T-helper 17 cell (primary cell): Measurements from ENCODE around the gene CHD8. TPM values are rescaled to one million over a fixed set of nuclear protein-coding genes. Genes with fewer than 3 reads are reported as not detected.

ENCODE experiments used
- ATAC-seq: fragments of 150-1000 bp; cut with Tn5 transposase; 2 replicates; pipeline ENCODE4 v1.10.0; 2021; ENCODE audit warnings: mild to moderate bottlenecking, moderate library complexity
- DNase-seq, 3 donors: peaks; one replicate each; pipeline versions ENCODE4 v3.0.0 to v3.0.0-alpha.2; 2020 to 2021
- H3K9me3 ChIP-seq: one replicate; pipeline ENCODE4 v1.7.0; 2013; ENCODE audit warnings: low read length, mild to moderate bottlenecking; ENCODE audit not compliant: control insufficient read depth, poor library complexity, severe bottlenecking
- H3K27ac Mint-ChIP-seq: one replicate; pipeline ENCODE4 v1.8.0; 2022; ENCODE audit warnings: mild to moderate bottlenecking, moderate library complexity, mixed read lengths
- H3K27me3 Mint-ChIP-seq: one replicate; pipeline ENCODE4 v1.8.0; 2022; ENCODE audit warnings: mixed read lengths
- H3K36me3 Mint-ChIP-seq: one replicate; pipeline ENCODE4 v1.8.0; 2022; ENCODE audit warnings: low read depth, mixed read lengths
- H3K4me1 Mint-ChIP-seq: one replicate; pipeline ENCODE4 v1.8.0; 2022; ENCODE audit warnings: mild to moderate bottlenecking, mixed read lengths
- H3K4me3 Mint-ChIP-seq: one replicate; pipeline ENCODE4 v1.8.0; 2022; ENCODE audit warnings: mild to moderate bottlenecking, moderate library complexity, mixed read lengths
- total RNA-seq, 4 donors: library from RNA in 2 of 4; stranded (reverse) in 2 of 4; gene quantifications; one replicate each; pipeline ENCODE4 v1.2.3 and lab custom pipeline; 2022 to 2026

The CHD8 gene
- total RNA-seq, 2 donors from 2014 or later: 128 to 131 TPM

GRCh38 chr14:21414137-21414631 is 41.7 kb downstream of the CHD8 start:
- Mint-ChIP-seq H3K4me3 (no peak overlapping the region), H3K27me3 (no peaks in the 10 kb centered on the region), H3K36me3 (peaks cover 8% of the 10 kb centered on the region), H3K4me1 (peaks cover under 1% of the 10 kb centered on the region), H3K27ac (no peak overlapping the region)
- ATAC-seq: no peak
- DNase-seq: no peak
- H3K9me3 ChIP-seq: no peaks in the 10 kb centered on the region

- H3K27ac Mint-ChIP-seq: peak overlapping the region; percentile 29
- H3K27me3 Mint-ChIP-seq: no peaks in the 10 kb centered on the region
These were observed 47.8 kb downstream of the CHD8 start for GRCh38 chr14:21408147-21408546.

GRCh38 chr14:21406213-21406612 is 49.7 kb downstream of the CHD8 start:
- ATAC-seq (no peak), DNase-seq (no peak)
- H3K27ac Mint-ChIP-seq: no peak overlapping the region
- no peak overlapping the region for H3K4me3 Mint-ChIP-seq
- H3K9me3 ChIP-seq: no peaks in the 10 kb centered on the region
- peaks cover 4% of the 10 kb centered on the region for H3K36me3 Mint-ChIP-seq
- H3K4me1 Mint-ChIP-seq: peaks cover 2% of the 10 kb centered on the region
- H3K27me3 Mint-ChIP-seq: no peaks in the 10 kb centered on the region

More at GRCh38 chr14:21408147-21408546, 47.8 kb downstream of the CHD8 start:
- peaks cover 2% of the 10 kb centered on the region for H3K4me1 Mint-ChIP-seq
- peaks cover 7% of the 10 kb centered on the region for H3K36me3 Mint-ChIP-seq
- ATAC-seq (no peak), DNase-seq (no peak)
- H3K4me3 Mint-ChIP-seq: no peak overlapping the region
- H3K9me3 ChIP-seq: no peaks in the 10 kb centered on the region

- Mint-ChIP-seq H3K27ac (no peak overlapping the region), H3K36me3 (peaks cover 4% of the 10 kb centered on the region), H3K4me3 (no peak overlapping the region), H3K27me3 (no peaks in the 10 kb centered on the region), H3K4me1 (peaks cover 2% of the 10 kb centered on the region)
- DNase-seq (no peak), ATAC-seq (no peak)
- no peaks in the 10 kb centered on the region for H3K9me3 ChIP-seq
These were observed 50.8 kb downstream of the CHD8 start for GRCh38 chr14:21405097-21405496.

GRCh38 chr14:21399311-21399870 is 56.5 kb downstream of the CHD8 start:
- no peaks in the 10 kb centered on the region for H3K27me3 Mint-ChIP-seq
- peaks cover 4% of the 10 kb centered on the region for H3K36me3 Mint-ChIP-seq
- H3K9me3 ChIP-seq: no peaks in the 10 kb centered on the region
- H3K27ac Mint-ChIP-seq: no peak overlapping the region
- H3K4me1 Mint-ChIP-seq: no peaks in the 10 kb centered on the region
- H3K4me3 Mint-ChIP-seq: no peak overlapping the region
- ATAC-seq (no peak), DNase-seq (no peak)

- no peak overlapping the region for H3K27ac Mint-ChIP-seq
- H3K36me3 Mint-ChIP-seq: peaks cover 8% of the 10 kb centered on the region
- ATAC-seq (no peak), DNase-seq (no peak)
- H3K9me3 ChIP-seq: no peaks in the 10 kb centered on the region
- H3K27me3 Mint-ChIP-seq: no peaks in the 10 kb centered on the region
- no peaks in the 10 kb centered on the region for H3K4me1 Mint-ChIP-seq
- H3K4me3 Mint-ChIP-seq: no peak overlapping the region
These were observed 57.0 kb downstream of the CHD8 start for GRCh38 chr14:21398901-21399300.

GRCh38 chr14:21395450-21395849 is 60.5 kb downstream of the CHD8 start:
- H3K9me3 ChIP-seq: no peaks in the 10 kb centered on the region
- Mint-ChIP-seq H3K27me3 (no peaks in the 10 kb centered on the region), H3K4me1 (no peaks in the 10 kb centered on the region), H3K36me3 (peaks cover 19% of the 10 kb centered on the region), H3K27ac (no peak overlapping the region), H3K4me3 (no peak overlapping the region)
- DNase-seq (no peak), ATAC-seq (no peak)

- peak overlapping the region; percentile 99 for H3K4me3 Mint-ChIP-seq
- H3K27ac Mint-ChIP-seq: peak overlapping the region; percentile 99
- peaks cover 28% of the 10 kb centered on the region for H3K4me1 Mint-ChIP-seq
- ATAC-seq: no peak
- peaks cover 7% of the 10 kb centered on the region for H3K36me3 Mint-ChIP-seq
- DNase-seq: no peak
- H3K9me3 ChIP-seq: no peaks in the 10 kb centered on the region
- H3K27me3 Mint-ChIP-seq: no peaks in the 10 kb centered on the region
These were observed 70.6 kb downstream of the CHD8 start for GRCh38 chr14:21385188-21385904.

GRCh38 chr14:21384494-21384851 is 71.5 kb downstream of the CHD8 start:
- Mint-ChIP-seq H3K27ac (peak overlapping the region; percentile 99), H3K27me3 (no peaks in the 10 kb centered on the region), H3K4me3 (peak overlapping the region; percentile 99), H3K36me3 (peaks cover 7% of the 10 kb centered on the region), H3K4me1 (peaks cover 30% of the 10 kb centered on the region)
- DNase-seq (no peak), ATAC-seq (peak; percentile 52)
- H3K9me3 ChIP-seq: no peaks in the 10 kb centered on the region

GRCh38 chr14:21383848-21384493 is 72.0 kb downstream of the CHD8 start, which contains the start of gene SUPT16H:
Gene SUPT16H (minus strand): TSS chr14:21384019. CDS start chr14:21383927, 92 bp downstream.
- Mint-ChIP-seq H3K36me3 (peaks cover 7% of the 10 kb centered on the region), H3K27me3 (no peaks in the 10 kb centered on the region), H3K4me1 (peaks cover 30% of the 10 kb centered on the region), H3K4me3 (peak within 1 kb of the TSS; percentile 99), H3K27ac (peak within 1 kb of the TSS; percentile 99)
- peak; percentile 95 for ATAC-seq
- DNase-seq: peak; percentile 90 to 91 (median 91)
- no peaks in the 10 kb centered on the region for H3K9me3 ChIP-seq

GRCh38 chr14:21382886-21383847 is 72.8 kb downstream of the CHD8 start:
- no peaks in the 10 kb centered on the region for H3K9me3 ChIP-seq
- peak; percentile 14 to 33 (median 20) for DNase-seq
- ATAC-seq: peak; percentile 44
- Mint-ChIP-seq H3K36me3 (peaks cover 7% of the 10 kb centered on the region), H3K27ac (peak overlapping the region; percentile 99), H3K4me1 (peaks cover 30% of the 10 kb centered on the region), H3K27me3 (no peaks in the 10 kb centered on the region), H3K4me3 (peak overlapping the region; percentile 99)

- Mint-ChIP-seq H3K27ac (peak overlapping the region; percentile 99), H3K4me3 (peak overlapping the region; percentile 76), H3K36me3 (peaks cover 7% of the 10 kb centered on the region), H3K27me3 (no peaks in the 10 kb centered on the region), H3K4me1 (peaks cover 34% of the 10 kb centered on the region)
- DNase-seq: no peak
- ATAC-seq: no peak
- H3K9me3 ChIP-seq: no peaks in the 10 kb centered on the region
These were observed 73.8 kb downstream of the CHD8 start for GRCh38 chr14:21382095-21382494.
